Thyroid gland (tissue), 4 donors: ENCODE data around the gene ZNF79. TPM values are rescaled to one million over a fixed set of nuclear protein-coding genes. Genes with fewer than 3 reads are reported as not detected.

Source experiments
- DNase-seq, 2 donors: peaks; one replicate each; pipeline ENCODE4 v3.0.0-alpha.2; 2019
- H3K27ac ChIP-seq, 3 donors: fragments of 200-600 bp; sonication (generic); 1 replicate in 2 of 3; 2 replicates in 1 of 3; pipeline ENCODE4 v1.5.1; 2016 to 2019; ENCODE audit warnings: mild to moderate bottlenecking in 1 of 3, moderate library complexity in 1 of 3
- H3K27me3 ChIP-seq: fragments of 200-600 bp; sonication (generic); one replicate; pipeline ENCODE4 v1.5.1; 2019
- H3K36me3 ChIP-seq, 2 donors: fragments of 200-600 bp; sonication (generic); one replicate each; pipeline ENCODE4 v1.5.1; 2016 to 2019
- H3K4me1 ChIP-seq, 2 donors: fragments of 200-600 bp; sonication (generic); one replicate each; pipeline ENCODE4 v1.5.1; 2017 to 2019
- H3K4me3 ChIP-seq, 3 donors: fragments of 200-600 bp; sonication (generic); replicated peaks in 1 of 3; 1 replicate in 2 of 3; 2 replicates in 1 of 3; pipeline ENCODE4 v1.5.1; 2016; ENCODE audit warnings: mild to moderate bottlenecking in 1 of 3
- H3K9me3 ChIP-seq: fragments of 200-600 bp; sonication (generic); one replicate; pipeline ENCODE4 v1.5.1; 2017
- CTCF ChIP-seq, 6 experiments: fragments of 200-600 bp in 3 of 6; fragments of 450-650 bp in 3 of 6; sonication (generic) in 3 of 6; IDR thresholded peaks; one replicate each; pipeline ENCODE4 v1.5.1; 2016 to 2019; ENCODE audit warnings: antibody characterized with exemption in 6 of 6, mild to moderate bottlenecking in 2 of 6, inconsistent platforms in 1 of 6, moderate library complexity in 1 of 6
- POLR2A ChIP-seq, 2 donors: fragments of 450-650 bp; IDR thresholded peaks; one replicate each; pipeline ENCODE4 v1.6.1; 2017; ENCODE audit warnings: antibody characterized with exemption in 2 of 2, mild to moderate bottlenecking in 2 of 2, moderate library complexity in 1 of 2
- WGBS, 2 donors: methylation state at CpG; one replicate each; pipeline ENCODE4 v1.1.5; 2017; 5-methylcytosine and 5-hydroxymethylcytosine counted together
- intact Hi-C: fragments of 100-400 bp; cut with DNase I; formaldehyde crosslinking; loops from one replicate; pipeline ENCODE4 v1.15.1; 2023
- total RNA-seq, 4 donors: library from RNA; depleted of rRNA; stranded (reverse); fragments of >200 nt; gene quantifications; one replicate each; pipeline ENCODE4 v1.2.3, GENCODE V29; 2016

The ZNF79 gene
- total RNA-seq, 4 donors from 2014 or later, result 10.6 to 19.4 (median 15.9) TPM

GRCh38 chr9:127415657-127416056, 8.5 kb upstream of the ZNF79 start:
- no peak for DNase-seq
- Histone ChIP-seq H3K4me3 (no peak overlapping the region), H3K27me3 (no peaks in the 10 kb centered on the region), H3K36me3 (no peaks in the 10 kb centered on the region), H3K4me1 (peaks cover 0 to 10% of the 10 kb centered on the region in 2 donors), H3K9me3 (no peaks in the 10 kb centered on the region), H3K27ac (no peak overlapping the region)
- intact Hi-C loops, result no loop called here
- TF ChIP-seq CTCF (IDR thresholded peaks at IDR 0.05) (no peak), POLR2A (IDR thresholded peaks at IDR 0.05) (no peak)
- WGBS, 2 donors, result 75 to 88% methylated on average over 1 of the region's 1 CpG

- no peaks in the 10 kb centered on the region for H3K9me3 ChIP-seq
- peaks cover 0 to 12% of the 10 kb centered on the region in 2 donors for H3K4me1 ChIP-seq
- no peak overlapping the region for H3K4me3 ChIP-seq
- DNase-seq, result no peak
- intact Hi-C loops, result no loop called here
- no peak for TF ChIP-seq POLR2A (IDR thresholded peaks at IDR 0.05)
- TF ChIP-seq CTCF (IDR thresholded peaks at IDR 0.05), result no peak
- WGBS, 2 donors, result 76 to 80% methylated on average over 14 to 15 of the region's 15 CpGs
- H3K27me3 ChIP-seq, result no peaks in the 10 kb centered on the region
- no peaks in the 10 kb centered on the region for H3K36me3 ChIP-seq
- no peak overlapping the region for H3K27ac ChIP-seq
Observed at GRCh38 chr9:127417131-127418036, 6.8 kb upstream of the ZNF79 start.

DNA sequence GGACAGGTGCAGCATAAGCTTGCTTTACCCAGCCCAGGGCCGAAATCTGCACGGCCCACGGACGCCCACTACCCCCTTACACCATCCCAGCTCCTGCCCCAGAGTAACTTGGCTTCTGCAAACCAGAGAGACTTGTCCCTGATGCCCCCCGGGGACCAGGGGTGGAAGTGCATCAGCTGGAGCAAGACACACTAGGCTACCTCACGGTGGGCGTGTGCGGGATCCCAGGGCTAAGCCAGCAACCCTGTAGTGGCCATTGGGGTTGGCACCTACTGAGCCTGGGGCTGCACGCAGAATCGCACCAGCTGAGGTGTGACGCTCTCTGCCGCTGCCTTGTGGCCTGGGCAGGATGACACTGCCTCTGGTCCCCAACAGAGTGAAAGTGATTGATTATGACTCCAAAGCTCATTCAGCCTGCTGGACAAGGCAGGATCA, 6.1 kb upstream of the ZNF79 start:
- TF ChIP-seq CTCF (IDR thresholded peaks at IDR 0.05) (peak in 1 of 6 experiments; percentile 8), POLR2A (IDR thresholded peaks at IDR 0.05) (no peak)
- no peaks in the 10 kb centered on the region for H3K36me3 ChIP-seq
- intact Hi-C loops, result no loop called here
- no peak overlapping the region for H3K4me3 ChIP-seq
- 55 to 83% methylated on average over 5 to 10 of the region's 12 CpGs for WGBS, 2 donors
- peaks cover 6 to 19% of the 10 kb centered on the region in 2 donors for H3K4me1 ChIP-seq
- H3K9me3 ChIP-seq, result no peaks in the 10 kb centered on the region
- H3K27me3 ChIP-seq, result no peaks in the 10 kb centered on the region
- H3K27ac ChIP-seq, result no peak overlapping the region
- DNase-seq, result no peak

GRCh38 chr9:127419348-127419747, 4.8 kb upstream of the ZNF79 start:
- no peak for DNase-seq
- H3K27ac ChIP-seq, result no peak overlapping the region
- WGBS, 2 donors, result 89% methylated on average over 4 to 6 of the region's 6 CpGs
- no peak for TF ChIP-seq CTCF (IDR thresholded peaks at IDR 0.05)
- no peak for TF ChIP-seq POLR2A (IDR thresholded peaks at IDR 0.05)
- peaks cover 11 to 23% of the 10 kb centered on the region in 2 donors for H3K4me1 ChIP-seq
- intact Hi-C loops, result no loop called here
- no peaks in the 10 kb centered on the region for H3K9me3 ChIP-seq
- no peak overlapping the region for H3K4me3 ChIP-seq
- H3K27me3 ChIP-seq, result no peaks in the 10 kb centered on the region
- H3K36me3 ChIP-seq, result no peaks in the 10 kb centered on the region

- WGBS, 2 donors, result 89 to 93% methylated on average over 7 of the region's 7 CpGs
- Histone ChIP-seq H3K36me3 (no peaks in the 10 kb centered on the region), H3K27me3 (no peaks in the 10 kb centered on the region), H3K27ac (no peak overlapping the region), H3K9me3 (no peaks in the 10 kb centered on the region), H3K4me1 (peaks cover 22 to 26% of the 10 kb centered on the region in 2 donors), H3K4me3 (no peak overlapping the region)
- TF ChIP-seq POLR2A (IDR thresholded peaks at IDR 0.05) (no peak), CTCF (IDR thresholded peaks at IDR 0.05) (no peak)
- no peak for DNase-seq
- intact Hi-C loops, result no loop called here
Observed at GRCh38 chr9:127421057-127421456, 3.1 kb upstream of the ZNF79 start.
